Esophagus squamous epithelium (tissue), 4 donors: ENCODE results near the gene NFIC.

ENCODE experiments used
- CTCF ChIP-seq, 6 experiments: fragments of 450-650 bp in 4 of 6; fragments of 200-600 bp in 2 of 6; sonication (generic) in 2 of 6; IDR thresholded peaks; one replicate each; pipeline ENCODE4 v1.5.1; 2016 to 2019; ENCODE audit warnings: antibody characterized with exemption in 6 of 6, mild to moderate bottlenecking in 4 of 6, moderate library complexity in 4 of 6
- POLR2A ChIP-seq, 4 donors: fragments of 450-650 bp; IDR thresholded peaks; one replicate each; pipeline ENCODE4 v1.6.1; 2017; ENCODE audit warnings: antibody characterized with exemption in 4 of 4, mild to moderate bottlenecking in 4 of 4, moderate library complexity in 3 of 4

- no peak for TF ChIP-seq CTCF (IDR thresholded peaks at IDR 0.05)
- no peak for TF ChIP-seq POLR2A (IDR thresholded peaks at IDR 0.05)
These were observed 20.3 kb downstream of the NFIC start for GRCh38 chr19:3386447-3387234.
